Choroid plexus epithelial cell (primary cell): ENCODE data around the gene SNRPA.

Source experiments
- DNase-seq: peaks from one replicate; pipeline ENCODE4 v3.0.0-alpha.2; 2010; ENCODE audit warnings: low read depth
- H3K4me3 ChIP-seq: 2 replicates; pipeline ENCODE4 v1.5.1; 2011; ENCODE audit warnings: low read depth, mild to moderate bottlenecking, control low read depth, low read length, moderate library complexity
- TF ChIP-seq, protein P1 (sequence below): conservative IDR thresholded peaks from 2 replicates; pipeline ENCODE4 v1.5.1; 2011; ENCODE audit warnings: low read depth, mild to moderate bottlenecking, control low read depth, inconsistent platforms, low read length, moderate library complexity

The SNRPA gene

DNA sequence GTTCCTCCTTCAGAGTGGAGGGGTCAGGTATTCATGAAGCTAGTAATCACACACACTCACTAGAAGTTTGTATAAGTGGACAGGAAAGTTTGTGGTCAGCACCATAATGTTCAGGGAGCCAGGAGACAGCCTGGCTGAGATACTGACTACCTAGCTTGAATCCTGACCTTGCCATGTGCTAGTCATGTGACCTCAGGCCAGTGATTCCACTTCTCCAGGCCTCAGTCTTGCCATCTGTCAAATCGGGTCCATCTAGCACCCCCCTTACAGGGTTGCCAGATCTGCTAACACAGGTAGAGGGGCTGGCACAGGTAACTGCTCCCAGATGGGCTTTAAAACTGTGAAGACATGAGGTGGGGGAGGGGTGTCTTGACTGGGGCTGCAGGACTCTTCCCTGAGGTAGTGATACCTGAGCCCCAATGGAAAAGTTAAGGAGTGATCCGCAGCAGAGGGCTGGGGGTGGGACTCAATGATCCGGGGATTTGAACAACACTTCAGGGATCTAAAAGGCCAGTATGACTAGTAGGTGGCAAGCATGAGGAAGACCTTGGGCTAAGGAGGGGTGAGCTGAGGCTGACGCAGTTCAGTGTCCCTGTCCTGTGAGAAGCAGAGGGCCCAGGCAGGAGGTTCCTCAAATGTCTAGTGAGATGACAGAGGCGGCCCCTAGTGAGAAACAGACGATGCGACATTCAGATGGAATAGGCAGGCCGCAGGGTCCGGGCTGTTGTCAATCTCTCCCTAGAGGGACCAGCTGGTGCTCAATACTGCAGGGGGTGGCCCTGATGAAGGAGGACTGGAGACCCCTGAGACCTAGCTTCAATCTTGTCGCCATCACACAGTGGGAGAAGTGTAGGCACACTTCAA, 9.2 kb upstream of the SNRPA start:
- TF ChIP-seq, protein P1, sequence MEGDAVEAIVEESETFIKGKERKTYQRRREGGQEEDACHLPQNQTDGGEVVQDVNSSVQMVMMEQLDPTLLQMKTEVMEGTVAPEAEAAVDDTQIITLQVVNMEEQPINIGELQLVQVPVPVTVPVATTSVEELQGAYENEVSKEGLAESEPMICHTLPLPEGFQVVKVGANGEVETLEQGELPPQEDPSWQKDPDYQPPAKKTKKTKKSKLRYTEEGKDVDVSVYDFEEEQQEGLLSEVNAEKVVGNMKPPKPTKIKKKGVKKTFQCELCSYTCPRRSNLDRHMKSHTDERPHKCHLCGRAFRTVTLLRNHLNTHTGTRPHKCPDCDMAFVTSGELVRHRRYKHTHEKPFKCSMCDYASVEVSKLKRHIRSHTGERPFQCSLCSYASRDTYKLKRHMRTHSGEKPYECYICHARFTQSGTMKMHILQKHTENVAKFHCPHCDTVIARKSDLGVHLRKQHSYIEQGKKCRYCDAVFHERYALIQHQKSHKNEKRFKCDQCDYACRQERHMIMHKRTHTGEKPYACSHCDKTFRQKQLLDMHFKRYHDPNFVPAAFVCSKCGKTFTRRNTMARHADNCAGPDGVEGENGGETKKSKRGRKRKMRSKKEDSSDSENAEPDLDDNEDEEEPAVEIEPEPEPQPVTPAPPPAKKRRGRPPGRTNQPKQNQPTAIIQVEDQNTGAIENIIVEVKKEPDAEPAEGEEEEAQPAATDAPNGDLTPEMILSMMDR, result no peak
- DNase-seq, result no peak
- no peak overlapping the region for H3K4me3 ChIP-seq

- no peak overlapping the region for H3K4me3 ChIP-seq
- TF ChIP-seq, protein P1, result no peak
- no peak for DNase-seq
These were observed 8.5 kb upstream of the SNRPA start for GRCh38 chr19:40742477-40742876.

GRCh38 chr19:40742886-40743285, 8.1 kb upstream of the SNRPA start:
- no peak for DNase-seq
- H3K4me3 ChIP-seq, result no peak overlapping the region
- TF ChIP-seq, protein P1, result no peak

GRCh38 chr19:40743926-40744325, 7.1 kb upstream of the SNRPA start:
- TF ChIP-seq, protein P1, result no peak
- H3K4me3 ChIP-seq, result no peak overlapping the region
- no peak for DNase-seq

GRCh38 chr19:40744554-40745401, 6.2 kb upstream of the SNRPA start:
- TF ChIP-seq, protein P1, result peak; percentile 3
- H3K4me3 ChIP-seq, result no peak overlapping the region
- DNase-seq, result peak; percentile 53

DNA sequence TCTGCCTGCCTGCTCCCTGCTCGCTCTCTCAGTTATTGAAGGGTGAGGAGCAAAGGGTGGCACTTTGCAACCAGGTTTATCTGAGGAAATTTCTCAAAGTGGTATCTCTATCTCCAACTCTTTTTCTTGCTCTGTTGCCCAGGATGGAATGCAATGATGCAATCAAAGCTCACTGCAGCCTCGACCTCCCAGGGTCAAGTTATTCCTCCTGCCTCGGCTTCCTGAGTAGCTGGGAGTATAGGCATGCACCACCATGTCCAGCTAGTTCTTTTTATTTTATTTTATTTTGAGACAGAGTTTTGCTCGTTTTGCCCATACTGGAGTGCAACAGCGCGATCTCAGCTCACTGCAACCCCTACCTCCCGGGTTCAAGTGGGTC, 5.6 kb upstream of the SNRPA start:
- TF ChIP-seq, protein P1, result no peak
- H3K4me3 ChIP-seq, result no peak overlapping the region
- peak; percentile 85 for DNase-seq
